Lung (tissue), 12 donors: ENCODE results near the gene CYP4F8. TPM values are rescaled to one million over a fixed set of nuclear protein-coding genes. Genes with fewer than 3 reads are reported as not detected.

Experiments
- ATAC-seq: fragments of 200-7000 bp; cut with Tn5 transposase; one replicate; pipeline ENCODE4 v1.9.1; 2020; ENCODE audit warnings: moderate number of reproducible peaks; ENCODE audit not compliant: insufficient read depth, low FRiP score
- DNase-seq, 3 donors: peaks; one replicate each; pipeline ENCODE4 v3.0.0-alpha.2; 2013 to 2017
- H3K27ac ChIP-seq, 2 donors: one replicate each; pipeline ENCODE4 v1.5.1; 2013; ENCODE audit warnings: mild to moderate bottlenecking in 2 of 2, moderate library complexity in 2 of 2, control low read depth in 1 of 2, inconsistent platforms in 1 of 2, low read depth in 1 of 2, low read length in 1 of 2
- H3K27me3 ChIP-seq, 3 donors: one replicate each; pipeline ENCODE4 v1.5.1; 2013; ENCODE audit warnings: low read length in 2 of 3; ENCODE audit not compliant: control insufficient read depth in 3 of 3, insufficient read depth in 3 of 3
- H3K36me3 ChIP-seq, 4 donors: one replicate each; pipeline ENCODE4 v1.5.1; 2013; ENCODE audit warnings: low read length in 4 of 4, mild to moderate bottlenecking in 1 of 4, moderate library complexity in 1 of 4; ENCODE audit not compliant: control insufficient read depth in 4 of 4, insufficient read depth in 4 of 4
- H3K4me1 ChIP-seq, 5 donors: one replicate each; pipeline ENCODE4 v1.5.1; 2013; ENCODE audit warnings: low read length in 5 of 5, mild to moderate bottlenecking in 2 of 5, moderate library complexity in 1 of 5; ENCODE audit not compliant: control insufficient read depth in 5 of 5, insufficient read depth in 5 of 5
- H3K4me3 ChIP-seq: one replicate; pipeline ENCODE4 v1.5.1; 2013; ENCODE audit warnings: mild to moderate bottlenecking, control low read depth, moderate library complexity
- H3K9ac ChIP-seq, 2 donors: one replicate each; pipeline ENCODE4 v1.5.1; 2013; ENCODE audit warnings: low read length in 2 of 2, control low read depth in 1 of 2; ENCODE audit not compliant: insufficient read depth in 1 of 2
- H3K9me3 ChIP-seq, 4 donors: one replicate each; pipeline ENCODE4 v1.5.1; 2013; ENCODE audit warnings: low read length in 3 of 4, mild to moderate bottlenecking in 1 of 4, moderate library complexity in 1 of 4; ENCODE audit not compliant: control insufficient read depth in 4 of 4, insufficient read depth in 3 of 4
- WGBS, 2 donors: extraction: QIAGEN DNeasy Blood & Tissue Kit; methylation state at CpG; one replicate each; pipeline ENCODE4 v1.1.7; 2013; 5-methylcytosine and 5-hydroxymethylcytosine counted together
- polyA plus RNA-seq, 2 donors: library from polyadenylated mRNA; stranded (reverse); fragments of 200-250 nt; gene quantifications; one replicate each; pipeline ENCODE4 v1.2.1, GENCODE V29; 2013
- total RNA-seq, 2 donors: library from RNA; depleted of rRNA in 1 of 2; stranded (reverse); fragments of >200 nt in 1 of 2; gene quantifications; one replicate each; pipeline ENCODE4 v1.2.1, GENCODE V29; 2014 to 2021
- TF ChIP-seq, protein P1 (sequence below): IDR thresholded peaks from 2 replicates; pipeline ENCODE4 v1.5.1; 2012; ENCODE audit warnings: mild to moderate bottlenecking; ENCODE audit errors: control extremely low read depth, extremely low read depth
- donor health status: control.
- donor health status: control.
- donor health status: Bipolar disorder and iron deficiency.
- donor health status: healthy.
- donor health status: DM: yes; HTN: yes; CAD: no.

CYP4F8 gene
- total and polyA plus RNA-seq, 4 donors: not detected

DNA sequence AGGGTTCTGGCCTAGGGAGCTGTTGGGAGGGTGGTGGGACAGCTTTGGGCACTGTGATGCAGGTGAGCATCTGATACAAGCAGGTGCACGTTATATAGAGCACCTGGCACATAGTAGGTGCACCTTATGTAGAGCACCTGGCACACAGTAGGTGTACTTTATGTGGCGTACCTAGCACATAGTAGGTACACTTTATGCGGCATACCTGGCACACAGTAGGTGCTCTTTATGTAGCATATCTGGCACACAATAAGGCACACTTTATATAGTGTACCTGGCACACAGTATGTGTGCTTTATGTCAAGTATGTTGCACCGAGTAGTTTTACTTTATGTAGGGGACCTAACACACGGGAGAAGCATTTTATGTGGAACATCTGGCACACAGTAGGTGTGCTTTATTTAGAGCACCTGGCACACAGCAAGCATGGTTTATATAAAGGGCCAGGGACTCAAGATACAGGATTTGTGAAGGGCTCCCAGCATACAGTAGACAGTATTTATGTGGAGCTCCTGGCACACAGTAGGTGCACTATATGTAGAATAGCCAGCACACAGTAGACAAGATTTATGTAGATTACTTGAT lies 56.3 kb downstream of the CYP4F8 start:
- DNase-seq (no peak), ATAC-seq (no peak)
- H3K4me1 ChIP-seq: peaks cover 0 to 20% (median 6%) of the 10 kb centered on the region in 5 donors
- H3K9me3 ChIP-seq: peaks cover 0 to 2% (median 0%) of the 10 kb centered on the region in 4 donors
- no peak overlapping the region for H3K4me3 ChIP-seq
- TF ChIP-seq, protein P1, sequence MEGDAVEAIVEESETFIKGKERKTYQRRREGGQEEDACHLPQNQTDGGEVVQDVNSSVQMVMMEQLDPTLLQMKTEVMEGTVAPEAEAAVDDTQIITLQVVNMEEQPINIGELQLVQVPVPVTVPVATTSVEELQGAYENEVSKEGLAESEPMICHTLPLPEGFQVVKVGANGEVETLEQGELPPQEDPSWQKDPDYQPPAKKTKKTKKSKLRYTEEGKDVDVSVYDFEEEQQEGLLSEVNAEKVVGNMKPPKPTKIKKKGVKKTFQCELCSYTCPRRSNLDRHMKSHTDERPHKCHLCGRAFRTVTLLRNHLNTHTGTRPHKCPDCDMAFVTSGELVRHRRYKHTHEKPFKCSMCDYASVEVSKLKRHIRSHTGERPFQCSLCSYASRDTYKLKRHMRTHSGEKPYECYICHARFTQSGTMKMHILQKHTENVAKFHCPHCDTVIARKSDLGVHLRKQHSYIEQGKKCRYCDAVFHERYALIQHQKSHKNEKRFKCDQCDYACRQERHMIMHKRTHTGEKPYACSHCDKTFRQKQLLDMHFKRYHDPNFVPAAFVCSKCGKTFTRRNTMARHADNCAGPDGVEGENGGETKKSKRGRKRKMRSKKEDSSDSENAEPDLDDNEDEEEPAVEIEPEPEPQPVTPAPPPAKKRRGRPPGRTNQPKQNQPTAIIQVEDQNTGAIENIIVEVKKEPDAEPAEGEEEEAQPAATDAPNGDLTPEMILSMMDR: no peak
- WGBS, 2 donors: 81 to 82% methylated on average over 5 of the region's 5 CpGs
- no peaks in the 10 kb centered on the region for H3K27me3 ChIP-seq
- H3K9ac ChIP-seq: no peak overlapping the region
- H3K27ac ChIP-seq: no peak overlapping the region
- H3K36me3 ChIP-seq: peaks cover 0 to 3% (median 0%) of the 10 kb centered on the region in 4 donors

DNA sequence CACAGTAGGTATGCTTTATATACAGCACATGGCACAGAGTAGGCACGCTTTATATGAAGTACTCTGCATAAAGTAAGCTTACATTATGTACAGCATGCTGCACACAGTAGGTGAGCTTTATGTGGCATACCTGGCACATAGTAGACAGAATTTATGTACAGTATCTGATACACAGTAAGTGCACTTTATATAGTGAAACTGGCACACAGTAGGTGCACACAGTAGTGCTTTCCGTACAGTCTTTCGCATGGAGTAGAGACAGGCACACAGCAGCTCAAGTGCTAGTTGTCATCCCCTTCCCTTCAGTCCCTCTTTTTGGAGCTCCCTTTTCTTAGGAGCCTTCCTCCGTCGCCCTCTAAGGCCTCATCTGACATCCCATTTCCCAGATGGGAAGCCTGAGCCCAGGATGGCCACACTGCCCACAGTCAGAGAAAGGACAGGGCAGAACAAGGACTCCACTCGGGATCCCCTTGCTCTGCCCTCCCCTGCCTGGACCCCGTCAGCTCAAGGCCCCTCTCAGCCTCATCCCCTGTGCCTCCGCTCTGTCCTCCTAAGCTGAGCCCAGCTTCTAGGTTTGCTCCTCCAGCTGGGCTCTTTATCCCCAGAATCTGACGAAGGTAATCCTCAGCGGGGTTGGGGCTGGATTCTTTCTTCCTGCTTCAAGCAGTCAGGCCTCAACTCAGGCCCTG lies 57.0 kb downstream of the CYP4F8 start:
- ATAC-seq (peak; percentile 67), DNase-seq (no peak)
- peaks cover 0 to 20% (median 6%) of the 10 kb centered on the region in 5 donors for H3K4me1 ChIP-seq
- peaks cover 0 to 3% (median 0%) of the 10 kb centered on the region in 4 donors for H3K36me3 ChIP-seq
- H3K27ac ChIP-seq: peak overlapping the region in 1 of 2 donors; percentile 29
- peaks cover 0 to under 1% (median 0%) of the 10 kb centered on the region in 4 donors for H3K9me3 ChIP-seq
- WGBS, 2 donors: 59 to 60% methylated on average over 10 of the region's 10 CpGs
- no peak overlapping the region for H3K4me3 ChIP-seq
- no peaks in the 10 kb centered on the region for H3K27me3 ChIP-seq
- TF ChIP-seq, protein P1: no peak
- H3K9ac ChIP-seq: no peak overlapping the region

DNA sequence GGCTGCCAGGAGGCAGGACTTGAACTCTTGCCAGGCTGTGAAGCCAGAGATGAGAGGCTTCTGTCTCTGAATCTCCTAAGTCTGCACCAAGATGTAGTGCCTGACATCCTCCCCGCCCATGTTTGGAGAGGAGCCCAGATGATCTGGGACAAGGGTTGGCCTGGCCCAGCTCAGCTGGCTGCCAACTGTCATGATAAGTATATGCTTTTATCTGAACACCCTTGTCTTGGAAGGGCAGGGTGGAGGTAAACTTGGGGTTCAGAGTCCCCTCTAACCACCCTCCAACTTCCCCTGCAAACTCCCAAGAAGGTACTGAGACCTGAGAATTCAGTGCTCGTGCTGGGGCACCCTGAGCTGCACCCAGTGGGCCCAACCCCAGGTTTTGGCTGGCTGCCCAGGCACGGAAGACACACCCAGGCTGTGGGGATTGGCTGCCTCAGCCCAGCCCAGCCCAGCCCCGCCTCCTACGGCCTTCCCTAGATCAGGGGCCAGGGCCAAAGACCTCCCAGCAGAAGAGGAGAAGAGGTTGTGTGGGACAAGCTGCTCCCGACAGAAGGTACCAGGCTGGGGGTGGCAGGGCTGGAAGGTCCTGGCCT lies 57.7 kb downstream of the CYP4F8 start, which contains the start of gene CYP4F12:
Gene CYP4F12 (plus strand): TSS at position 508 of the 596 bp plus-strand sequence. CDS start 443 bp downstream, outside the sequence.
- peaks cover 0 to 20% (median 6%) of the 10 kb centered on the region in 5 donors for H3K4me1 ChIP-seq
- TF ChIP-seq, protein P1: no peak
- ATAC-seq (peak; percentile 83), DNase-seq (peak; percentile 93 to 96 (median 95))
- H3K27ac ChIP-seq: peak within 1 kb of the TSS; percentile 29 to 34
- peaks cover 0 to 3% (median 0%) of the 10 kb centered on the region in 4 donors for H3K36me3 ChIP-seq
- no peaks in the 10 kb centered on the region for H3K9me3 ChIP-seq
- 19 to 51% methylated on average over 6 of the region's 6 CpGs for WGBS, 2 donors
- H3K4me3 ChIP-seq: no peak within 1 kb of the TSS
- H3K27me3 ChIP-seq: no peaks in the 10 kb centered on the region
- no peak within 1 kb of the TSS for H3K9ac ChIP-seq
